Measurements from ENCODE around the gene NRL.

DNA sequence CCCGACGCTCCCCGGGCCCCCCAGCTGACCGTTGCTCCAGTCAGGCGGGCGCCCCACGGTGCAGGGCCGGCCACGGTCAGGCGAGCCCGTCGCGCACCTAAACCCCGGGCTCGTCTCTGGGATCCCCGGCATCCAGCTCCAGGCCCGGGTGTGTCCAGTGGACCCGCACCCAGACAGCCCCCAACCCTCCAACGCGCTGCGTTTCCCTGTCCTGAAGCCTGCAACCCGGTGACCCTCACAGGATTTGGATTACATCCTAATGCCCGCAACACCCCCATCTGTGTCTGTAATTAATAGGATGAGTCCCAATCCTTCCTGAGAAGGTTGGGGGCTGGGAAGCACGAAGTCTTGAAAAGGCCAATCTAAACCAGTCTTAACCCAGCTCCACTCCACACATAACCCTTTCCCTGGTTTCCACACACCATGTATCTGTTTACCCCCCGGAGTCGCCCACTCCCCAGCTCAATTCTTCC lies 33.0 kb downstream of the NRL start:
- TF ChIP-seq, protein P1, sequence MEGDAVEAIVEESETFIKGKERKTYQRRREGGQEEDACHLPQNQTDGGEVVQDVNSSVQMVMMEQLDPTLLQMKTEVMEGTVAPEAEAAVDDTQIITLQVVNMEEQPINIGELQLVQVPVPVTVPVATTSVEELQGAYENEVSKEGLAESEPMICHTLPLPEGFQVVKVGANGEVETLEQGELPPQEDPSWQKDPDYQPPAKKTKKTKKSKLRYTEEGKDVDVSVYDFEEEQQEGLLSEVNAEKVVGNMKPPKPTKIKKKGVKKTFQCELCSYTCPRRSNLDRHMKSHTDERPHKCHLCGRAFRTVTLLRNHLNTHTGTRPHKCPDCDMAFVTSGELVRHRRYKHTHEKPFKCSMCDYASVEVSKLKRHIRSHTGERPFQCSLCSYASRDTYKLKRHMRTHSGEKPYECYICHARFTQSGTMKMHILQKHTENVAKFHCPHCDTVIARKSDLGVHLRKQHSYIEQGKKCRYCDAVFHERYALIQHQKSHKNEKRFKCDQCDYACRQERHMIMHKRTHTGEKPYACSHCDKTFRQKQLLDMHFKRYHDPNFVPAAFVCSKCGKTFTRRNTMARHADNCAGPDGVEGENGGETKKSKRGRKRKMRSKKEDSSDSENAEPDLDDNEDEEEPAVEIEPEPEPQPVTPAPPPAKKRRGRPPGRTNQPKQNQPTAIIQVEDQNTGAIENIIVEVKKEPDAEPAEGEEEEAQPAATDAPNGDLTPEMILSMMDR (IDR thresholded peaks at IDR 0.05) = no peak
- TF ChIP-seq POLR2AphosphoS5 (IDR thresholded peaks at IDR 0.05) = no peak

All from transverse colon (tissue), 4 donors.